GM12878 (cell line): ENCODE data around the gene DNAJA1.
A peak's percentile ranks its signal among the peaks of the same experiment; 100 is the strongest.

Experiments used
- BCLAF1 ChIP-seq: fragments of 450-650 bp; IDR thresholded peaks from 2 replicates; pipeline ENCODE4 v1.6.1; 2017; ENCODE audit warnings: antibody characterized with exemption, mild to moderate bottlenecking, moderate library complexity
- EP300 ChIP-seq, 2 experiments: fragments of 150-350 bp in 1 of 2; IDR thresholded peaks; 2 replicates each; pipeline ENCODE4 v1.6.1; 2011 to 2012; ENCODE audit warnings: low read depth in 2 of 2, low read length in 2 of 2, borderline replicate concordance in 1 of 2, improper control_type of control experiment in 1 of 2, inconsistent platforms in 1 of 2; ENCODE audit not compliant: control insufficient read depth in 1 of 2
- MYC ChIP-seq: IDR thresholded peaks from 2 replicates; pipeline ENCODE4 v1.6.1; 2011; ENCODE audit warnings: mild to moderate bottlenecking, low read length, moderate library complexity, inconsistent platforms; ENCODE audit not compliant: insufficient read depth, insufficient replicate concordance, insufficient read length, severe bottlenecking
- NR2F1 ChIP-seq: fragments of 450-650 bp; conservative IDR thresholded peaks from 2 replicates; pipeline ENCODE4 v1.6.1; 2017; ENCODE audit warnings: mild to moderate bottlenecking
- PAX8 ChIP-seq: fragments of 450-650 bp; IDR thresholded peaks from 2 replicates; pipeline ENCODE4 v1.6.1; 2017; ENCODE audit warnings: mild to moderate bottlenecking, moderate library complexity
- POLR2A ChIP-seq: IDR thresholded peaks from 2 replicates; pipeline ENCODE4 v1.6.1; 2011; ENCODE audit warnings: low read depth, mild to moderate bottlenecking, low read length
- POLR2AphosphoS5 ChIP-seq: IDR thresholded peaks from 2 replicates; pipeline ENCODE4 v1.6.1; 2011; ENCODE audit warnings: mild to moderate bottlenecking, low read length, inconsistent platforms
- RAD51 ChIP-seq: fragments of 450-650 bp; IDR thresholded peaks from 2 replicates; pipeline ENCODE4 v1.6.1; 2016; ENCODE audit warnings: moderate library complexity, mild to moderate bottlenecking, inconsistent platforms
- SMC3 ChIP-seq: IDR thresholded peaks from 2 replicates; pipeline ENCODE4 v1.6.1; 2011; ENCODE audit warnings: low read length, improper control_type of control experiment, borderline replicate concordance
- ZNF217 ChIP-seq: fragments of 450-650 bp; IDR thresholded peaks from 2 replicates; pipeline ENCODE4 v1.6.1; 2017; ENCODE audit warnings: antibody characterized with exemption, mild to moderate bottlenecking

- TF ChIP-seq SMC3 (peak; percentile 97), MYC (no peak), POLR2A (no peak), PAX8 (no peak), EP300 (IDR thresholded peaks at IDR 0.05; ENCODE audit: borderline replicate concordance in 1 of 2, control insufficient read depth in 1 of 2, low read depth in 2 of 2, low read length in 2 of 2) (no peak), NR2F1 (no peak), ZNF217 (no peak), BCLAF1 (no peak), POLR2AphosphoS5 (no peak), RAD51 (no peak; the same call in 1 of the 2 replicates)
Measured at GRCh38 chr9:33081128-33081851, 56.2 kb downstream of the DNAJA1 start.
